IMR-90 (cell line): Measurements from ENCODE around the gene NEDD4L. TPM values are rescaled to one million over a fixed set of nuclear protein-coding genes. Genes with fewer than 3 reads are reported as not detected.
A peak's percentile ranks its signal among the peaks of the same experiment; 100 is the strongest.

Experiments used
- ATAC-seq: fragments of 200-7000 bp; cut with Tn5 transposase; 2 replicates; pipeline ENCODE4 v1.9.1; 2020; ENCODE audit warnings: low read depth, mild to moderate bottlenecking, moderate library complexity
- BruUV-seq: library from RNA; stranded (reverse); fragments of 400-500 nt; replicated peaks from 2 replicates; lab custom pipeline; 2021; lab: Mats Ljungman, UMichigan
- CTCF ChIA-PET: fragments of 300-600 bp; formaldehyde crosslinking; extraction: SDS; loops from one replicate; lab custom pipeline; 2021; ENCODE audit warnings: antibody characterized with exemption; lab: Yijun Ruan, JAX
- POLR2A ChIA-PET: fragments of 300-600 bp; sonication (Branson Sonifier 250); formaldehyde crosslinking; loops from one replicate; lab custom pipeline; 2022; ENCODE audit warnings: antibody characterized with exemption; ENCODE audit not compliant: unreplicated experiment; lab: Charles Lee
- DNase-seq: peaks from one replicate; pipeline ENCODE4 v3.0.0; 2013
- H2AFZ ChIP-seq: replicated peaks from 2 replicates; pipeline ENCODE3; 2013; ENCODE audit warnings: low read length, mild to moderate bottlenecking; ENCODE audit not compliant: poor library complexity
- H2AK5ac ChIP-seq: 2 replicates; pipeline ENCODE4 v1.6.1; 2013; ENCODE audit warnings: low read depth, low read length, inconsistent platforms
- H2AK9ac ChIP-seq: replicated peaks from 2 replicates; pipeline ENCODE3; 2013; ENCODE audit warnings: mild to moderate bottlenecking, low read depth, low read length, moderate library complexity; ENCODE audit not compliant: poor library complexity
- H2BK120ac ChIP-seq: 2 replicates; pipeline ENCODE4 v1.6.1; 2013; ENCODE audit warnings: low read depth, low read length, inconsistent platforms
- H2BK15ac ChIP-seq: 3 replicates; pipeline ENCODE4 v1.6.1; 2013; ENCODE audit warnings: low read depth, low read length, inconsistent platforms
- H2BK20ac ChIP-seq: 2 replicates; pipeline ENCODE4 v1.6.1; 2013; ENCODE audit warnings: low read depth, mild to moderate bottlenecking, inconsistent platforms, low read length, moderate library complexity
- H2BK5ac ChIP-seq: 2 replicates; pipeline ENCODE4 v1.6.1; 2013; ENCODE audit warnings: mild to moderate bottlenecking, low read depth, low read length, inconsistent platforms; ENCODE audit not compliant: poor library complexity, severe bottlenecking
- H3K14ac ChIP-seq: replicated peaks from 2 replicates; pipeline ENCODE4 v1.6.1; 2013; ENCODE audit warnings: low read depth, low read length, inconsistent platforms
- H3K18ac ChIP-seq: 2 replicates; pipeline ENCODE4 v1.6.1; 2013; ENCODE audit warnings: low read depth, low read length, control low read depth
- H3K23ac ChIP-seq: 2 replicates; pipeline ENCODE4 v1.6.1; 2013; ENCODE audit warnings: low read depth, low read length, inconsistent platforms
- H3K27ac ChIP-seq: 2 replicates; pipeline ENCODE4 v1.5.1; 2013; ENCODE audit warnings: mild to moderate bottlenecking, control low read depth, low read length; ENCODE audit not compliant: insufficient read depth
- H3K27me3 ChIP-seq: 2 replicates; pipeline ENCODE4 v1.6.1; 2013; ENCODE audit warnings: low read length; ENCODE audit not compliant: control insufficient read depth, insufficient read depth
- H3K36me3 ChIP-seq: 2 replicates; pipeline ENCODE4 v1.6.1; 2013; ENCODE audit warnings: low read length, mixed read lengths; ENCODE audit not compliant: control insufficient read depth, insufficient read depth
- H3K4ac ChIP-seq: 2 replicates; pipeline ENCODE4 v1.6.1; 2013; ENCODE audit warnings: low read depth, low read length, inconsistent platforms
- H3K4me1 ChIP-seq: 2 replicates; pipeline ENCODE4 v1.6.1; 2013; ENCODE audit warnings: low read length, mixed read lengths; ENCODE audit not compliant: control insufficient read depth, insufficient read depth
- H3K4me2 ChIP-seq: 2 replicates; pipeline ENCODE4 v1.6.1; 2013; ENCODE audit warnings: low read depth, mild to moderate bottlenecking, control low read depth, low read length, moderate library complexity
- H3K4me3 ChIP-seq: 2 replicates; pipeline ENCODE4 v1.5.1; 2013; ENCODE audit warnings: low read depth, mild to moderate bottlenecking, control low read depth, low read length, moderate library complexity; ENCODE audit not compliant: insufficient read depth
- H3K56ac ChIP-seq: 2 replicates; pipeline ENCODE4 v1.6.1; 2013; ENCODE audit warnings: low read length, inconsistent platforms; ENCODE audit not compliant: insufficient read depth; ENCODE audit errors: extremely low read depth
- H3K79me1 ChIP-seq, 2 experiments: 2 replicates each; pipeline ENCODE4 v1.6.1; 2013; ENCODE audit warnings: low read length in 2 of 2, inconsistent platforms in 1 of 2, low read depth in 1 of 2
- H3K9ac ChIP-seq: 2 replicates; pipeline ENCODE4 v1.6.1; 2013; ENCODE audit warnings: low read depth, low read length, control low read depth
- H3K9me1 ChIP-seq: 2 replicates; pipeline ENCODE4 v1.6.1; 2013; ENCODE audit warnings: low read length, inconsistent platforms; ENCODE audit not compliant: insufficient read depth
- H3K9me3 ChIP-seq: 2 replicates; pipeline ENCODE4 v1.6.1; 2013; ENCODE audit warnings: low read length; ENCODE audit not compliant: control insufficient read depth, insufficient read depth
- H4K20me1 ChIP-seq: 2 replicates; pipeline ENCODE4 v1.6.1; 2013; ENCODE audit warnings: low read length, inconsistent platforms; ENCODE audit not compliant: insufficient read depth
- H4K5ac ChIP-seq: 2 replicates; pipeline ENCODE4 v1.6.1; 2013; ENCODE audit warnings: mild to moderate bottlenecking, low read depth, low read length, control low read depth
- H4K8ac ChIP-seq, 2 experiments: 2 replicates each; pipeline ENCODE4 v1.6.1; 2013; ENCODE audit warnings: low read depth in 2 of 2, low read length in 2 of 2, control low read depth in 1 of 2, inconsistent platforms in 1 of 2
- H4K91ac ChIP-seq: 2 replicates; pipeline ENCODE4 v1.6.1; 2013; ENCODE audit warnings: low read depth, low read length, inconsistent platforms; ENCODE audit not compliant: insufficient read depth
- CEBPB ChIP-seq: IDR thresholded peaks from 2 replicates; pipeline ENCODE4 v1.6.1; 2012; ENCODE audit warnings: low read depth, low read length, improper control_type of control experiment
- POLR2A ChIP-seq: IDR thresholded peaks from 2 replicates; pipeline ENCODE4 v1.6.1; 2012; ENCODE audit warnings: mild to moderate bottlenecking, low read depth, low read length
- RAD21 ChIP-seq: IDR thresholded peaks from 2 replicates; pipeline ENCODE4 v1.6.1; 2012; ENCODE audit warnings: low read length, improper control_type of control experiment
- RFX5 ChIP-seq: IDR thresholded peaks from 2 replicates; pipeline ENCODE4 v1.8.0; 2012; ENCODE audit warnings: low read depth, mild to moderate bottlenecking, low read length, moderate library complexity
- WGBS, 2 experiments: methylation state at CpG; one replicate each; pipeline versions ENCODE4 v1.1.5 to v1.1.7; 2013; ENCODE audit warnings: missing lambda C conversion rate in 2 of 2; ENCODE audit not compliant: insufficient read length in 1 of 2; ENCODE audit errors: extremely low coverage in 2 of 2; 5-methylcytosine and 5-hydroxymethylcytosine counted together
- dilution Hi-C: fragments of 300-500 bp; cut with HindIII; formaldehyde crosslinking; loops from one replicate; pipeline ENCODE4 v1.14.3; 2018; ENCODE audit warnings: low sequenced_read_pairs; ENCODE audit not compliant: unreplicated experiment
- in situ Hi-C: fragments of 300-500 bp; cut with MboI; formaldehyde crosslinking; loops from 3 replicates; pipeline ENCODE4 v1.14.3; 2019; ENCODE audit warnings: low sequenced_read_pairs, inconsistent platforms, mixed read lengths
- intact Hi-C: fragments of 100-400 bp; cut with micrococcal nuclease; formaldehyde crosslinking; loops from 2 replicates; pipeline ENCODE4 v1.10.0; 2022
- polyA plus RNA-seq, 3 experiments: library from polyadenylated mRNA; depleted of rRNA; stranded (reverse); fragments of >200 nt; gene quantifications; 2 replicates each; pipeline ENCODE4 v1.2.3, GENCODE V29; 2012; ENCODE audit warnings: low replicate concordance in 1 of 3
- total RNA-seq: library from RNA; depleted of rRNA; stranded (reverse); fragments of >200 nt; gene quantifications from 2 replicates; pipeline ENCODE4 v1.2.3, GENCODE V29; 2012

Gene NEDD4L
- total and polyA plus RNA-seq, 2 of the 4 experiments (the other 2 are of a cell fraction) = 10.0 to 10.9 TPM

- TF ChIP-seq RFX5 = 0 out of 2 replicates have a peak, but pooled peaks have one; percentile 18
Measured at GRCh38 chr18:58362027-58362575, 318.1 kb downstream of the NEDD4L start (continued).

- peak overlapping the region; percentile 55; the same call in 1 of the 2 replicates for H3K4me2 ChIP-seq
- no peak overlapping the region; the same call in 1 of the 2 replicates for H3K27ac ChIP-seq
- BruUV-seq = no TSS peak
- in situ Hi-C loops = no loop called here
- peaks cover 14% of the 10 kb centered on the region for H3K9me1 ChIP-seq
- H2BK20ac ChIP-seq = no peak overlapping the region
- no peak overlapping the region for H3K14ac ChIP-seq
- POLR2A ChIA-PET = no interaction called here
- peak overlapping the region in 1 of 2 experiments; percentile 40; a peak in 2 of 4 replicates for H4K8ac ChIP-seq
- H3K9me3 ChIP-seq = no peaks in the 10 kb centered on the region
- H3K4me3 ChIP-seq = no peak overlapping the region
- peak overlapping the region; percentile 62; the same call in 1 of the 2 replicates for H4K91ac ChIP-seq
- H3K9ac ChIP-seq = no peak overlapping the region
- no CpG with 5 or more reads among the region's 2 CpGs for WGBS, 2 experiments
- intact Hi-C loops = no loop called here
- TF ChIP-seq RAD21 = no peak
- TF ChIP-seq CEBPB = 0 out of 2 replicates have a peak, but pooled peaks have one; percentile 7
- 0 out of 2 replicates have a peak, but pooled peaks have one; percentile 17 for TF ChIP-seq POLR2A
- no peak overlapping the region for H2AK5ac ChIP-seq
- dilution Hi-C loops = no loop called here
- peak overlapping the region; percentile 59 for H2BK5ac ChIP-seq
- DNase-seq (peak; percentile 51), ATAC-seq (no peak)
- peak overlapping the region; percentile 50; the same call in 1 of the 2 replicates for H3K18ac ChIP-seq
- H2BK15ac ChIP-seq = 0 out of 3 replicates have a peak overlapping the region, but pooled peaks have one; percentile 65
- H3K79me1 ChIP-seq = no peaks in the 10 kb centered on the region
- H3K27me3 ChIP-seq = no peaks in the 10 kb centered on the region
- no peak overlapping the region; the same call in 1 of the 2 replicates for H3K4ac ChIP-seq
- no peaks in the 10 kb centered on the region for H4K20me1 ChIP-seq
- H3K23ac ChIP-seq = no peak overlapping the region
- H3K56ac ChIP-seq = peak overlapping the region; percentile 58; the same call in 1 of the 2 replicates
- peaks cover 3% of the 10 kb centered on the region; the same call in 1 of the 2 replicates for H3K36me3 ChIP-seq
- H2AFZ ChIP-seq = no peak overlapping the region
- H3K4me1 ChIP-seq = peaks cover 16% of the 10 kb centered on the region
- CTCF ChIA-PET = no interaction called here
- H2BK120ac ChIP-seq = peak overlapping the region; percentile 66; the same call in 1 of the 2 replicates
- no peak overlapping the region for H2AK9ac ChIP-seq
- peak overlapping the region; percentile 80; the same call in 1 of the 2 replicates for H4K5ac ChIP-seq
Measured at GRCh38 chr18:58362829-58363271, 318.8 kb downstream of the NEDD4L start.
